ENCODE data around the gene LTBP1.
A peak's percentile ranks its signal among the peaks of the same experiment; 100 is the strongest.
"Not testable (repeated sequence)": the region's sequence is repeated elsewhere in the genome, so short reads cannot be mapped to it uniquely, and the experiment has no call there.

The LTBP1 gene

DNA sequence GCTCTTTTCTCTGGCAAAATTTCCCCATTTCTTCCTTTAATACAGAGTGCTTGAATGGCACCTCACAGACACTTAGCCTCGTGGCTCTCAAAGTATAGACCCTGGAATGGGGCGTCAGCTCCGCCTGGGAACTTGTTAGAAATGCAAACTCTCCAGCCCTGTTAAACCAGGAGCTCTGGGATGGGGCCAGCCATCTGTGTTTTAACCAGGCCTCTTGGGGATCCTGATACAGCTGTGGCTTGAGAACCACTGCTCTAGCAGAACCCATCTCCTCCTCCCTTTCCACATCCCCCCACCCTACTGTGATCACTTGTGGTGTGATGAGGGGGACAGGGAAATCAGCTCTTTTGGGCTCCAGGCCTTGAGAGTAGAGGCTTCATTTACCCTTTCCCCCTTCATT, 15.9 kb downstream of the LTBP1 start:
- no peak for DNase-seq

GRCh38 chr2:32963941-32964340, 17.2 kb downstream of the LTBP1 start:
- DNase-seq: peak; percentile 12

- DNase-seq: no peak
Observed at GRCh38 chr2:32965523-32966171, 18.9 kb downstream of the LTBP1 start.

DNA sequence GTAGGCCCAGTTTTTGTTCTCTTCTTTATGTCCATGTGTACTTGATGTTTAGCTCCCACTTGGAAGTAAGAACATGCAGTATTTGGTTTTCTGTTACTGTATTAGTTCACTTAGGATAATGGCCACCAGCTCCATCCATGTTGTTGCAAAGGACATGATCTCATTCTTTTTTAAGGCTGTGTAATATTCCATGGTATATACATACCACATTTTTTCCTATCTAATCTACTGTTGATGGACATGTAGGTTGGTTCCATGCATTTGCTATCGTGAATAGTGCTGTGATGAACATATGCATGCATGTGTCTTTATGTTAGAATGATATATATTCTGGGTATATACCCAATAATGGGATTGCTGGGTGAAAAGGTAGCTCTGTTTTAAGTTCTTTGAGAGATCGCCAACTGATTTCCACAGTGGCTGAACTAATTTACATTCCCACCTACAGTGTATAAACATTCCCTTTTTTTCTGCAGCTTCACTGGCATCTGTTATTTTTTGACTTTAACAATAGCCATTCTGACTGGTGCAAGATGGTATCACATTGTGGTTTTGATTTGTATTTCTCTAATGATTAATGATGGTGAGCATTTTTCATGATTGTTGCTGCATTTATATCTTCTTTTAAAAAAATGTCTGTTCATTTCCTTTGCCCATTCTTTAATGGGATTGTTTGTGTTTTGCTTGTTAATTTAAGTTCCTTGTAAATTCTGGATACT, 22.9 kb downstream of the LTBP1 start:
- DNase-seq: no peak

DNA sequence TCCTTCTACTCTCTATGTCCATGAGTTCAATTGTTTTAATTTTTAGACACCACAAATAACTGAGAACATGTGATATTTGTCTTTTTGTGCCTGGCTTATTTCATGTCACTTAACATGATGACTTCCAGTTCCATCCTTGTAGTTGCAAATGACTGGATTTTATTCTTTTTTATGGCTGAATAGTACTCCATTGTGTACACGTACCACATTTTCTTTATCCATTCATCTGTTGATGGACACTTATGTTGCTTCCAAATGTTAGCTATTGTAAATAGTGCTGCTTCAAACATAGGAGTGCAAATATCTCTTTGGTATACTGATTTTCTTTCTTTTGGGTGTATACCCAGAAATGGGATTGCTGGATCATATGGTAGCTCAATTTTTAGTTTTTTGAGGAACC, 27.0 kb downstream of the LTBP1 start:
- not testable (repeated sequence) for DNase-seq

DNA sequence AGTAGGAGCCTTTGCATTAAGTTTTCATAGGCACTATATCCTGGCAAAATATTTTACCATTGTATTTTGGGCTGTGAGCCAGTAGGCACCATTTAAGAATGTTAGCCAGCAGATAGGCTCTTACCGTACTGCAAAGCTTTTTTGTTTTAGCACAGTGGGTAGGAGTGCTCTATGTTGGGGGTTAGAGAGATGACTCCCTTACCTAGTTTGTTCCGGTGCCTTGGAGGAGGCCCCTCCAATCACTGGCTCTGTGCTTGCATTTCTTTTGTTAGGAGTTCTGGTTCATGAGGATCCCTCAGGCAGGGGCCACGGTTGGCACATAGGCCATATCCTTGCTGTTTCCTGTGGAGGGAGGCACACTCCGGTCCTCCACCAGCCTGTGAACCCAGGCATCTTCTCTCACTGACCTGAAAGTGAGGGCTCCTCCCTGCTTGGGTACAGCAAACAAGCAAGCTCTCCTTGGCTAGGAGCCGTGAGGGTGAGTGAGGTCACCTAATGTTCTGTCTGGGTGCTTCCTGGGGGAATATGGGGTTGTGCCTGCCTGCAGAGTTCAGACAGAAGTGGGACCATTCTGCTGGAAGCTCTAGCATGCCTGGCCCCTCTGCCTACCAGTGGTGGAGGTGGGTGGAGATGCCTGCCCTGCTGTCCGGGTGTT, 29.8 kb downstream of the LTBP1 start:
- DNase-seq: no peak

DNA sequence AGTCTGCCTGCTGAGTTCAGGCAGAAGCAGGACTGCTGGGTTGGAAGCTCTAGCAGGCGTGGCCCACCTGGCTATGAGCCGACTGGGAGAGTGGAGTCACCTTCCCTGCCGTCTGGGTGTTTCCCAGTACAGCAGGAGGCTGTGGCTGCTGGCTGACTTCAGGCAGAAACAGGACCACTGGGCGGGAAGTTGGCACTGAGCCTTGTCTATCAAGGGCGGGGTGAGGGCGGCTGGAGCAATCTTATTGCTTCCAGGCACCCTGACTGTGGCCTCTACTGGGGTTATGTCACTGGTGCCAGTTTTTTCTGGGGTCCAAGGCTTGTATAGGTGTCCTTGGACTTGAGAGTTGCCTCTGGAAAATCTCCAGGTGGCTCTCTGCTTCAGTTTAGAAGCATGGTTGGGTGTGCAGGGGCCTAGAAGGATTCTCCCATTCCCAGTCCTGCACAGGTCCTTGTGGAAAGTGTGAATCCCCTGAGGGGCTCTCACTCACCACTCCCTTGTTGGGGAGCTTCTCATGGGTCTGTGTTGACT, 30.5 kb downstream of the LTBP1 start:
- no peak for DNase-seq

GRCh38 chr2:32981612-32982011, 34.9 kb downstream of the LTBP1 start:
- DNase-seq: no peak

GRCh38 chr2:32983193-32983924, 36.6 kb downstream of the LTBP1 start:
- DNase-seq: not testable (repeated sequence)

- DNase-seq: no peak
Observed at GRCh38 chr2:32986480-32986879, 39.7 kb downstream of the LTBP1 start.

GRCh38 chr2:32988525-32988924, 41.8 kb downstream of the LTBP1 start:
- no peak for DNase-seq

DNA sequence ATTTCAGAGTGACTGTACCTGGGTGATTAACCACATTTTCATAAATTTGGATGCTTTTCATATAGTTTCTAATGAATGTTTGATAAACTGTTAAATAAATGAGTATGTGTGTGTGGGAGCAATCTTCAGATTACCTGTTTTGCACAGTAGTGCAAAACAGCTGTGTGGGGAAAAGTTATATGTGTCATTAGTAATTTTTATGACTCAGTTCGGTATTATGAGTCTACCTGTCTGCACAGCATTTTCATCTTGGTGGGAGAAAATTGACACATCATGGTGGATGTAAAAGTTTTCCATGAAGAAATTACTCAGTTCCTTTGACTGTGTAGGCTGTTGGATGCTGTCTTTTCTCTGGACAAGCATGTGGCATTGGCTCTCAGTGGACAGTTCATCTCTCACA, 43.8 kb downstream of the LTBP1 start:
- no peak for DNase-seq

DNA sequence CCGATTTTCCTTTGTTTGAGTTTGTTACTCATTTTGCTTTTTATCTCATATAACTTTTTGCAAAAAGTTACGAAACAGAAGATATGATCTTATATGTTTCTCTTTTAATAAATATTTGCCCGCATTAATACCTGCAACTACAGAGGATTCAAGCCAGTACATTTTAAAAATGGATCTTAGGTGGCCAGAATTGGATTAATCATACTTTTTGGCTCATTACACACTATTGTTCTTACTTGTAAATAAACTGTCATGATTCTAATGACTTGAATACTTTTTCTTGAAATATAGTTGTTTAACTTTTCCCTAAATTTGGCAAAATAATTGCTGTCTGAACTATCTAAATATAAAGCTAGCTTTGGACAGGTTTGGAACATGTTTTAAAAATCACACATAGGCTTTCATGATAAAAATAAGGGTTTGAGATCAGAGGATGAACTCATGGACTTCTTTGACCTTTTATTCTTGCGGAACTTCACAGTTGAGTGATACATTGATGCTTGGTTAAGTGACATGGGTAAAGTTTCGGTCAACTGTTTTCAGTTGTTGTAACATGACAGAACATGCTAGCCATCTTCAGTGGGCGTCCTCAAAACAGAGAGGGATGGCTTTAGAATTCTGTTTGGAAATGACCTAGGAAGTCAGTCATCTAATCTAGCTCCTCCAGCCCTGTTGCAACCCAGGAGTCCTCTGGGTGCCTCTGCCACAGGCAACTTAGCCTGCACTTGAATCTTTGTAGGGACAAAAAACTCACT, 44.5 kb downstream of the LTBP1 start:
- DNase-seq: no peak

- no peak for DNase-seq
Observed at GRCh38 chr2:32993005-32993539, 46.3 kb downstream of the LTBP1 start.

DNA sequence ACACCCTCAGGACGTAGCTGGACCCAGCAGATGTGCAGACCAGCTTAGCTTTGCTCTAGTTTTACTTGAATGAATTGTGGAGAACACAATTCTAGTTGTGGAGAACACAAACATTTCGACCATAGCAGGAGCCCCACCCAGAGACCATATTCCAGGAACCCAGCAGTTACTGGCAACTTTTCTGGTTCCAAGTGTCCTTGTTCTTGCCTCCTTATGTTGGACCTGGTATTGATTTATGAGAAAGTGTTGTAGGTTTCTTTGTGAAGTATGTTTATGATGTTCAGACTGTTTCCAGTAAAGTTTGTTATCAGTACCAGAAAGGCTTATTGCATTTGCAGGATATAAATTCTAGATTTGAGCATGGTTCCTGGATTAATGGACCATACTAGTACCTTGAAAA, 51.0 kb downstream of the LTBP1 start:
- no peak for DNase-seq

- peak; percentile 42 for DNase-seq
Observed at GRCh38 chr2:33000986-33001385, 54.2 kb downstream of the LTBP1 start.

GRCh38 chr2:33001823-33002222, 55.1 kb downstream of the LTBP1 start:
- no peak for DNase-seq

DNA sequence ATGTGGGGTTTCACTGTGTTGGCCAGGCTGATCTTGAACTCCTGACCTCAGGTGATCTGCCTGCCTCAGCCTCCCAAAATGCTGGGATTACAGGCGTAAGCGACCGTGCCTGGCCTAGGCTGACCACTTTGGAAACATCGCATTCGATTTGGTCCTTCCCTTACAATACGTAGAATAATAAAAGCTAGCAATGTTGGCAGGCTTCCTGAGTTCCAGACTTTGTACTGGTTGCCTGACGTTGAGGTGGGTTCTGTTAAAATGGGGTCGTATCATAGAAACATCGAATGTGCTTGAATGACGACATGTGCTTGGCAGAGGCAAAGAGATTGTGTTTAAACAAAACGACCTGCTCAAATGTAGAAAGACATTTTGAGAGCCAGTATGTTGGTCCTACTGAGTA, 56.1 kb downstream of the LTBP1 start:
- DNase-seq: no peak

DNA sequence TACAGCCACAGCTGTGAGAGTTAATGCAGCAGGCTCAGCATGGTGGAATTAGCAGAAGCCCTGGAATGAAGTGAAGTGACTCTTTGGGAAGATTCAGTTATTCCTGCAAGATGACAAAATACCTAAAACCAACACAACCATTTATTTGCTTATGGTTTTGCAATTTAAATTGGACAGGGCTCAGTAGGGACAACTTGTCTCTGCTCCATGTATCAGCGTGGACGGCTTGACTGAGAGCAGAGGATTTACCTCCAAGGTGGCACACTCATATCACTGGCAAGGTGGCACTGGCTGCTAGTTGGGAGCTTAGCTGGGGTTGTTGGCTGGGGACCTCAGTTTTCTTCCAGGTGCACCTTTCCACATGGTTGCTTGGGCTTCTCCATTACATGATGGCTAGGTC, 58.3 kb downstream of the LTBP1 start:
- DNase-seq: no peak

- no peak for DNase-seq
Observed at GRCh38 chr2:33008716-33009115, 62.0 kb downstream of the LTBP1 start.

DNA sequence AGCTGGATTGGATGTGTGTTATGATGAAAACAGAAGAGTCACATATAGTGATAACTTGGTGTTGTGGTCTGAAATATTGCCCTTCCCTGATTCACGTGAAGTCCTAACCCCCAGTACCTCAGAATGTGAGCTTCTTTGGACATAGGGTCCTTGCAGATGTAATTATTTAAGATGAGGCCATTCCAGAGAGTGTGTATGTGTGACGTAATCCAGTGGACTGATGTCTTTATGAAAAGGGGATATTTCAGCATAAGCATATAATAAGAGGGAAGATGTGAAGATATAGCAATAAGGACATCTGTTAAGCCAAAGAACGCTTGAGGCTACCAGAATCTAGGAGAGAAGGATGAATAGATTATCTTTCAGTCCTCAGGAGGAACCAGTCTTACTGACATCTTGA, 62.5 kb downstream of the LTBP1 start:
- DNase-seq: no peak

DNA sequence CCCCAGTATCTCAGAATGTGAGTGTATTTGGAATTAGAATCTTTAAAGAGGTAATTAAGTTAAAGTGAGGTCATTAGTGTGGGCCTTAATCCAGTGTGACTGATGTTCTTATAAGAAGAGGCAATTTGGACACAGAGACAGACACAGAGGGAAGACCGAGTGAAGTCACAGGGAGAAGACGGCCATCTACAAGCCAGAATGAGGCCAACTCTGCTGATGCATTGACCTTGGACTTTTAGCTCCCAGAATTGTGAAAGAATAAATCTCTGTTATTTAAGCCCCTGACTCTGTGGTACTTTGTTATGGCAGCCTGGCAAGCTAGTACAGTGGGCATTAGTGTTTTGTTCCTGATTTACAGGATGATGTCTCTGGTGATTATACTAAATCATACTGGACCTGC, 64.6 kb downstream of the LTBP1 start:
- no peak for DNase-seq
